Renal cortex interstitium (tissue), 11 donors: ENCODE data around the gene ZNF784. TPM values are rescaled to one million over a fixed set of nuclear protein-coding genes. Genes with fewer than 3 reads are reported as not detected.
A peak's percentile ranks its signal among the peaks of the same experiment; 100 is the strongest.
"Not testable (repeated sequence)": the region's sequence is repeated elsewhere in the genome, so short reads cannot be mapped to it uniquely, and the experiment has no call there.

Source experiments
- DNase-seq, 11 donors: peaks; one replicate each; pipeline ENCODE4 v3.0.0-alpha.2; 2013; ENCODE audit warnings: low read depth in 9 of 11, low spot score in 4 of 11; ENCODE audit errors: extremely low read depth in 1 of 11
- polyA plus RNA-seq, 3 donors: library from polyadenylated mRNA; unstranded; fragments of 120-200 nt; gene quantifications; one replicate each; pipeline ENCODE4 v1.2.1, GENCODE V29; 2013; ENCODE audit not compliant: insufficient read length in 3 of 3

The ZNF784 gene
- polyA plus RNA-seq, 3 donors, result 8.7 to 13.6 (median 12.7) TPM

DNA sequence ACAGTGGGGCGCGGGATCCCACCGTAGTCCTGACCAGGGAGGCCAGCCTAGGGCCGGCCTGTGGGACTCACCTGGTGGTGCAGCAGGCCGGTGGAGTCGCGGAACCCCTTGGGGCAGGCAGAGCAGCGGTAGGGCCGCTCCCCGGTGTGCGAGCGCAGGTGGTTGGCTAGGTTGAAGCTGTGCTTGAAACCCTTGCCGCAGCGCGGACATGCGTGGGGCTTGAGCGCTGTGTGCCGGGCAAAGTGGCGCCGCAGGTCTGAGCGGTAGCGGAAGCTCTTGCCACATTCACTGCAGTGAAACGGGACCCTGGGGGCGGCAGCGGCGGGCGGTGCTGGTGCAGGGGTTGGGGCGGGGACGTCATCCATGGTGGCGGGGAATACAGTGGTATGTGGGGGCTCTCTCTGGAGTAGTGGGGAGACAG is 26.9 kb downstream of the ZNF784 start:
- no peak for DNase-seq

DNA sequence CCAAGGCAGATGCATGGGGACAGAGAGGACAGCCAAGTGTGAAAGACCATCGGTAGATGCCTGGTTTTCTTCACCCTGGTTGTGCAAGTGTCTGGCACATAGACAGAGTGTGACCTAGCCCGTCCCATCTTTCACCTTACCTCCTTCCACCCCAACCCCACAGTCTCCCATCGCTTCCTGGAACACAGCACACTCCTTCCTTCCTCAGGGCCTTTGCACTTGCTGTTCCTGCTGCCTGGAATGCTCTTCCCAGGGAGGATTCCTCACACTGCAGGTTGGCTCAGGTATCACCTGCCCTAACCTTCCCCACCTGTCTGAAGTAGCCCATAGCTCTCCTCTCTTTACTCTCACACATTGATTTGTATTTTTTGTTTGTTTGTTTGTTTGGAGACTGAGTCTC is 28.1 kb downstream of the ZNF784 start:
- DNase-seq, result no peak

DNA sequence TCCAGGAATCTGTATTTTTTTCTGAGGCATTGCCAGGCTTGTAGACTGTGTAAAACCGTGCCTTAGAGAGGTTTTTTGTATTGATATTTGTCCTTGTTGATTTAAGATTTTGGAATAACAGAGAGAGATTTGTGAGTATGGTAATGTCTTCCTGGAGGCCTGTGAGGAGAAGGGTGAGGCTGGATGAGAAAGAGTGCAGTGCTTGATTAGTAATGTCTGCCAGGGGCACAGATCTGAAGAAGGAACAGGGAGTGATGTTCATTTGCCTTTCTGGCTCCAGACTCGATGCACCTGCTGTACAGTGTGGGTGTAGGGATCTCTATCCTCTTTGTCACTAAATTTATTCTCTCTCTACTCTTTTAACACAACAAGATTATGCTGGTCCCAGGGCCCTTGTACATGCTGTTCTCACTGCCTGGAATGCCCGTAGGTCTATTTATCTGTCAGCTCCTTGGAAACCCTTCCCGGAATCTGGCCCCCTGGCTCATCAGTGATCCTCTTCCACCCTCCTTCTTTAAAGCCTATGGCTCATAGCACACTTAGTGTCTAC is 29.3 kb downstream of the ZNF784 start:
- DNase-seq, result no peak

DNA sequence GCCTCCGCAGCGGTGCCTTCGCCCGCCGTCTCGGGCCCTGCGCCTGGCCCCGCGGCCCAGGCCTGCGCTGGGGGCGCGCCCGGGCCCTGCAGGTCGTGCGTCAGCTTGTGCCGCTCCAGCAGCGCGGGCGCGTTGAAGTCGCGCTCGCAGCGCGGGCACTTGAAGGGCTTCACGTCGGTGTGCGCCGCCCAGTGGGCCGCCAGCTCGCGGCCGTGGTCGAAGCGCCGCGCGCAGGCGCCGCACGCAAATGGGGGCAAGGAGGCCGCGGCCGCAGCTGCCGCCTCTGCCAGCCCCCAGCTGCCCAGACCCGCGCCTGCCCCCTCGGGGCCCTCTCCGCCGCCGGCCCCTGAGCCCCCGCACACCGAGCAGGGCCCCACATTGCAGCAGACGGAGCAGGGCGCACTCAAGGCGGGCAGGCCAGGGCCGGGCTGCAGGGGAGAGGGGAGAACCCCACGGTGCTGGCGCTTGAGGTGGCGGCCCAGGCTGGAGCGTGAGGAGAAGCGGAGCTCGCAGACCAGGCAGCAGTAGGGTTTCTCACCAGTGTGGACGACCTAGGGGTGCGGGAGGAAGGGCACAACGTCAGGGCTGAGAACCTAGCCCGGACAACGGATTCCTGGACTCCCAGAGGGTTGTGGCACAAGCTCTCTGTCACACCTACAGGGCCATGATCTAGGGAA is 31.1 kb downstream of the ZNF784 start:
- no peak for DNase-seq

DNA sequence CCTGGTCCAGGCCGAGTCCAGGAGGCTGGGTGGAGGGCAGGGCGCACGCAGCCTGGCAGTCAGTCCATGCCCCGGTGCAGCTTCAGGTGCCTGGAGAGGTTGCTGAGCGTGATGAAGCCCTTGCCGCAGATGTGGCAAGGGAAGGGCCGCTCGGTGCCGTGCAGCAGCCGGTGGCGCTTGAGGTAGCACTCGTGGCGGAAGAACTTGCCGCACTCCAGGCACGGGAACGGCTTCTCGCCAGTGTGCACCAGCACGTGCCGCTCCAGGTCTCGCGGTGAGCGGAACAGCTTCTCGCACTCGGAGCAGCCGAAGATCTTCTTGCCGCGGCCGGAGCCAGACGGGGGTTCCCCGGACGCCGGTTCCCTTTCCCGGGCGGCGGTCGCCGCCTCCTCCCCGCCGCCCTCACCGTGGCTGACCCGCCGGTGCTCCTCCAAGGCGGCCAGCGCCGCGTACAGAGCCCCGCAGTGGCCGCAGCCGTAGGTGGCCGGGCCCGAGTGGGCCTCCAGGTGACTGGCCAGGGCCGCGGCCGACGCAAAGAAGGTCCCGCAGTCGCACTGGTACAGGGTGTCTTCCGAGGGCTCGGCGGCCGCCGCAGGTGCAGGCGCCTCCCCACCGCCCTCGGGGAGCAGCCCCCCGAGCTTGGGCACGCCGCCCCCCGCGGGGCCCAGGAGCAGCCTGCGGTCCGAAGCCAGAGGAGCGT is 31.8 kb downstream of the ZNF784 start:
- DNase-seq, result no peak

DNA sequence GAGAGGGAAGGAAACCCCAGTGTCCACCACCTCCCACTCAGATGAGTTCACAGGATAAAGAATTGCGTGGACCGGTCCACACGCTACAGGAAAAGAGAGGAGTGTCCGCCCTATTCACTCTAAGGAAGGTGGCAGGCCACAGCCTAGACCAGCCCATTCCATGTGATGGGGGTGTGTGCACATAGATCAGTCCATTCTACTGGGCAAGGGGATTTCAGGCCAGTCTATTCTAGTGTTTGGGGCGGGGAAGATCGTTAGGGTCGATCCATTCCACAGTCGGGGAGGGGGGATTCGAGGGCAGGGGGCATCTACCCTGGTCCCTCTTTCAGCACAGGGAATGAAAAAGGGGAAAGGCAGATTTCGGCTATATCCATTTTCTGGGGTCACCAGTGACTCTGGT is 32.8 kb downstream of the ZNF784 start:
- no peak for DNase-seq

DNA sequence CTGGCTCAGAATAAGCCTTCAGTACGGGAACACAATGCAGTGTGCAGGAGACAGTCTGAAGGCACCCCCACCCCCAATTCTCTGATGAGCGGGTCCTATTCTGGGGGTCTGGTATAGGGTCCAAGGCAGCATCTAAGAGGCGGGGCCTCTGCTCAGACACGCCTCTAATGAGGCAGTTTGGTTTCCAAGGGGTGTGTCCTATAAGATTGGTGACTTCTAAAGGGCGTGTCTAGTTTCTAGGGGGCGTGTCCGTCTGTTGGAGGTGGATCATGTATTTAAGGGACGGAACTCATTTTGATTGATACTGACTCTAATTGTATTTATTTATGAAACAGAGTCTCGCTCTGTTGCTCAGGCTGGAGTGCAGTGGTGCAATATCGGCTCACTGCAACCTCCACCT is 33.7 kb downstream of the ZNF784 start:
- DNase-seq, result no peak

DNA sequence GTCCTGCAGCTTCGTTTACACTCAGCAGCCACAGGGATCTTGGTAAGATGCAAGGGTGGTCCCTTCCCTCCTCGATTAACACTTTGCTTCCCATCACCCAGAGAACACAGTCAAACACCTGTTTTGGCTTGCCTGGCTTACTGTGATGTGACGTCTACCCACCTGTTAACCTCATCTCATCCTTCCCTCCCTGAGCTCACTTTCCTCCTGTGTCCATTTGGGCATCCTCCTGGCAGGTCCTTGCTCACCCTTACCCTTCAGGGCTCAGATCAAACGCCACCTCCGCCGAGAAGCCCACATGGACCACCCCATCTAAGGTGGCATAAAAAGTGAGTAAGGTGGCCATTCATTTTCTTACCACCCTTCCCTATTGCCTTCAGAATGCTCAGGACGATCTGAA is 34.3 kb downstream of the ZNF784 start:
- no peak for DNase-seq

DNA sequence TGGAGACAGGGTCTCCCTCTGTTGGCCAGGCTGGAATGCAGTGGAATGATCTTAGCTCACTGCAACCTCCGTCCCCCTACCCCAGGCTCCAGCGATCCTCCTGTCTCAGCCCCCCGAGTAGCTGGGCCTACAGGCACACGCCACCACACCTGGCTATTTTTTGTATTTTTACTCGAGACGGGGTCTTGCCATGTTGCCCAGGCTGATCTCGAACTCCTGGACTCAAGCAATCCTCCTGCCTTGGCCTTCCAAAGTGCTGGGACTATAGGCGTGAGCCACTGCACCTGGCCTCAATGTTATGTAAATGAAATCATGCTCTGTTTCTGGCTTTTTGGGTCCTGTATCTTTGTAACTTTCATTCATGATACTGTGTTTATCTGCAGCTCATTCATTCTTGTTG is 35.6 kb downstream of the ZNF784 start:
- no peak for DNase-seq

DNA sequence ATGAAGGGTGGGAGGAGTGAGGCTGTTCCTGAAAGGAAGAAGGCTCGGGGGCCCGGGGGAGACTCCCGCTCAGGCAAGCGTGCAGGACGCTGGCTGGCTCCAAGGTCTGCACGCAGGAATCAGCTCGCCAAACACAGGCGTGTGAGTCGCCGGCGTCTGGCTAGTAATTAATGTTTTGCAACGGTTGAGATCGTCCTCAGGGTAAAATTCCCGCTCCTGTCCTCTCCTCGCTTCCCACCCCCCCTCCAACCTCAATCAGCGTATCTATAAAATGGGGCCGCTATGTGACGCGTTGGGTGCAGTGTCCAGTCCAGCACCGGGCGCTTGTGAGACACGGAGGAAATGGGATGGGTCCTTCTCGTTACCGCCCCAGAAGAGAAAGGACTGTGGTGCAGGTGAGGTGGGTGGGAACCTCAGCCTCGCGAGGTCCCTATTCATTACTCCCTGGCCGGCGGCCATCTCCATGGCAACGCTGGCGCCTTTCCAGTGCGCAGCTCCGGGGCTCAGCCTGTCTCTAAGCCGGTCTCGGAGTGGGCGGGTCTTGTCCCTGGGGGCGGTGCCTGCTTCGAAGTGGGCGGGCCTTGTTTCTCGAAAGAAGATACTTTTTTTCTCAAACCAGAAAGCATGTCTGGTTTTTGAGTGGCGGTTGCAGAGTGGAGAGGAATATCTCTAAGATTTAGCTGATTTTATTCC is 37.2 kb downstream of the ZNF784 start:
- peak; percentile 88 to 94 (median 93) for DNase-seq

DNA sequence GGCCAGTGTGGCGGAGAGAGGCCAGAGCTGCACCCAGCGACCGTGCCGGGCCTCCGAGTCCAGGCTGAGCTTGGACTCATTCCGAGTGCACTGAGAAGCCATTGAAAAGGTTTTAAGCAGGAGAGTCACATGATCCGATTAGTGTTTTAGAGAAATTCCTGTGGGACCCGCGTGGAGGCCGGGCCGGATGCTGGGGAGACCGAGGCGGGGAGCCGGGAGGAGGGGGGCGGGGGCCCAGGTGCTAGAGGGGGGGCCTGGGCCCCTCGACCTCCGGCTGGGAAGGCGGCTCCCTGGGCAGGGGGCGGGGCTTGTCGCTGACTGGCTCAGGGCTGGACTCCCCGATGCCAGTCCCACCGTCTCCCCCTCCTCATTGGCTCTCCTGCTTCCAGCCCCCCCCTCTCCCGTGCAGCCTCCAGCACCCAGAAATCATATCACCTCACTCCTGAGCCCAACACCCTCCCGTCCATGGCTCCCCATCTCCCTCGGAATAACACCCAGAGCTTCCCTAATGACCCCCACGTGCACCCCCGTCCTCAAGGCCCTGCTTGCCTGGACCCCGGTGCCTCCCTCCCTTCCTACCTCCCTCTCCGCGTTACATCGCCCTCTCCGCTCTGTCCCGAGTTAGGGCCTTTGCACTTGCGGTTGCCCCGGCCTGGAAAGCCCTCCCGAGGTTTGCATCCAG is 38.6 kb downstream of the ZNF784 start:
- DNase-seq, result peak in 8 of 11 donors; percentile 51 to 86 (median 82)

DNA sequence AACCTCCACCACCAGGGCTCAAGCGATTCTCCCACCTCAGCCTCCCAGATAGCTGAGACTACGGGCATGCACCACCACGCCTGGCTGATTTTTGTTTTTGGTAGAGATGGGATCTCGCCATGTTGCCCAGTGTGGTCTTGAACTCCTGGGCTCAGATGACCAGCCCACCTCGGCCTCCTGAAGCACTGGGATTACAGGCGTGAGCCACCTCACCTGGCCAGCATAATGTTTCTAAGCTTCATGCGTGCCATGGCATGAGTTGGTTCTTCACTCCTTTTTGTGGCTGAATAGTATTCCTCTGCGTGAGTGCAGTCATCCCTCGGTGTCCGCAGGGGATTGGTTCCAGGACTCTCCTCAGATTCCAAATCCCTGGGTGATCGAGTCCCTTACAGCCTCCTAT is 39.5 kb downstream of the ZNF784 start:
- DNase-seq, result no peak

DNA sequence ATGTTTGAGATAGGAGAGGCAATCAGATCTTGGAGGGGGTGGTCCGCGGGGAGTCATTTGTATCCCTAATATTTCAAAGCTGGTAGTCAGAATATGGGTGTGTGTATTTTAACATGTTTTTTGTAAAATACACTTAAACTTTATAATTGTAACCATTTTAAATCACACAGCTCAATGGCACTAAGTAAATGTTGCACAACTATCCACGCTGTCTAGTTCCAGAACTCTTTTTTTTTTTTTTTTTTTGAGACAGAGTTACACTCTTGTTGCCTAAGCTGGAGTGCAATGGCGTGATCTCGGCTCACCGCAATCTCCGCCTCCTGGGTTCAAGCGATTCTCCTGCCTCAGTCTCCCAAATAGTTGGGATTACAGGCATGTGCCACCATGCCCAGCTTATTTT is 40.5 kb downstream of the ZNF784 start:
- not testable (repeated sequence) for DNase-seq

DNA sequence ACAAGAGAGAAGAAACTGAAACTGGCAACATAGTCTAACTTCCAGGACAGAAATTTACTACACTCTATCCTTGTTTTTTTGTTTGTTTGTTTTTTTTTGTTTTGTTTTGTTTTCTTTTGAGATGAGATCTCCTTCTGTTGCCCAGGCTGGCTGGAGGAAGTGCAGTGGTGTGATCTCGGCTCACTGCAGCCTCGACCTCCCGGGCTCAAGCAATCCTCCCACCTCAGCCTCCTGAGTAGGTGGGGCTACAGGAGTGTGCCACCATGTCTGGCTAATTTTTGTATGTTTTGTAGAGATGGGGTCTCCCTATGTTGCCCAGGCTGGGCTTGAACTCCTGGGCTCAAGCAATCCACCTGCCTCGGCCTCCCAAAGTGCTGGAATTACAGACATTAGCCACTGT is 42.1 kb downstream of the ZNF784 start:
- DNase-seq, result not testable (repeated sequence)

DNA sequence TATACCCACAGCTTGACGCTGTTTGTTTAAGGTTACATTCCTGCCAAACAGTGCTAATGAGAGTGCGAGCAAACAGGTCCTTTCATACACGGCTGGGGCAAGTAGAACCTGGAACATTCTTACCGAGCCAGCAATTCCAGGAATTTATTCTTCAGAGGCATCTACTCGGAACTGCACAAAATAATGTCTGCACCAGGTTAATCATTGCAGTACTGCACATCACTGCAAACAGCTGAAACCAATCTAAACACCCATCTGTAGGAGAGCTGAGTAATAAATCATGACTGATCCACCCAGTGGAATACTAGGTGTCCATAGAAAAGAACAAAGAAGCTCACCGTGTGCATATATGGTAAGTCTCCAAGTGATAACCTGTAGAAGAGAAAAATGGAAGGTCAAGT is 42.5 kb downstream of the ZNF784 start:
- peak in 2 of 11 donors; percentile 65 to 75 for DNase-seq

DNA sequence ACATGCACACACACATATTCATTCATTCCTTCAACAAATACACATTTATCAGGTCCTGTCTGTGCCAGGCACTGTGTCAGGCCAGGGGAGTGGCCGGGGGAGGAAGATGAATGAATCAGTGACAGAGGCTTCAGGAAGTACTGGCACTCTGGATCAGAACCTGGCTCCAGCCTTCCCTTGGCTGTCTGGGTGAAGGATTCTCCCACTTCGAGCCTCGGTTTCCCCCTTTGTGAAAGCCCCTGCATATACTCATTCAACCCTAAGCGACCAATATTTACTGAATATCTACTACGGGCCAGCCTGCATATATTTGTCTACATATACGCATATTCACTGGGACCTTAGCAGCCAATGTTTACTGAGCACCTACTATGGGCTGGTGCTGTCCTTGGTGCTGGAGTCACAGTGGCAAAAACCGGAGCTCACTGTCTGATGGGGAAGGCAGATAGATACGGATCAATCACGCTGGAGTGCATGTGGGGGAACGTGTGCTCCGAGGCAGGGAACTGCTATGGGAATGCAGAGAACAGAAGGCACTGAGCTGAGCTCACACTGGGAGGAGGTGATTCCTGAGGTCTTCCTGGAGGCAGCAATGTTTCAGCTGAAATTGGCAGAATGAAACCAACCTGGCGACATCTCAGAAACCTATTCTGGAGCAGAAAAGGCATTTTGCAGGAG is 43.1 kb downstream of the ZNF784 start:
- no peak for DNase-seq

DNA sequence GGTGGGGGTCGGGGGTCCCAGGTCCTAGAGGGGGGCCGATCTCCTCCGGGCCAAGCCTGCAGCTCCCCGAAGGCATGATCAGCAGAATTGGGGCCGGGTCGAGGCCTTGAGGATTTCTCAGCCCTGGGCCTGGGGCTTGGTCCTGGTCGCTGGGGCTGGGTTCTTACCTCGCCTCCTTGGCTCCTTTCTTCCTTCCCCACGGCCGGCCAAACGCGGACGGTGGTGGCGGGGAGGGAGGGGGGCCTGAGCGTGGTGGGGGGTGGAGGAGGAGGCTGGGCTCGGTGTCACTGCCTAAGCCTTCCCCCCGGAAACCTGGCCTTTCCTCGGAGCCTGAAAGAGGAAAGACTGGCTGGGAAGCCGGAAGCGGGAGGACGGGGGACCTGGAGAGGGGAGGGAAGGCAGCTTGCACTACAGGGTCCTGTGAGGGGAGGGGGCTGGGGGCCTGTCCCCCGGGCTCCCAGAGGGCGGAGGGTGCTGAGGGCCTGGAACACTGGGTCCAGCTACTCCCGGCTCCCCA is 43.7 kb downstream of the ZNF784 start, which contains the start of gene ZNF579:
TSS of gene ZNF579 (minus strand) at position 221 of the 517 bp plus-strand sequence. CDS start 1,209 bp downstream, outside the sequence.
- peak; percentile 71 to 90 (median 83) for DNase-seq
